HG03469 (cell line): ENCODE measurements around the gene POTEH.
"Not testable (repeated sequence)": the region's sequence is repeated elsewhere in the genome, so short reads cannot be mapped to it uniquely, and the experiment has no call there.

ENCODE experiments used
- ATAC-seq: cut with Tn5 transposase; IDR thresholded peaks from one replicate; pipeline ENCODE4 v1.9.1; 2021; ENCODE audit warnings: mild to moderate bottlenecking, moderate library complexity, moderate number of reproducible peaks; ENCODE audit not compliant: unreplicated experiment

Gene POTEH

DNA sequence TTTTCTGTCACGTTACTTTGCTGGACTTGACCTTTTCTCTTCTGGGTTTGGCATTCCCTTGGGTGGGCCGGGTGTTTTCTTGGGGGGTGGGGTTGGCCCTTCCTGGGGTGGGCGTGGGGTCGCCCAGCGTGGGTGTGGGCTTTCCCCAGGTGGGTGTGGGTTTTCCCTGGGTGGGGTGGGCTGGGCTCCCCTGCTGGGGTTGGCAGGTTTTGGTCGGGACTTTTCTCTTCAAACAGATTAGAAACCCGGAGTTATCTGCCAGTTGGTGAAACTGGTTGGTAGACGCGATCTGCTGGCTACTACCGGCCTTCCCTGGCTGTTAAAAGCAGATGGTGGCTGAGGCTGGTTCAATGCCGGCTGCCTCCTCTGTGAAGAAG is at the start of gene POTEH:
POTEH (plus strand) TSS at position 278 of the 377 bp plus-strand sequence; CDS start at position 330, 52 bp downstream.
- not testable (repeated sequence) for ATAC-seq

DNA sequence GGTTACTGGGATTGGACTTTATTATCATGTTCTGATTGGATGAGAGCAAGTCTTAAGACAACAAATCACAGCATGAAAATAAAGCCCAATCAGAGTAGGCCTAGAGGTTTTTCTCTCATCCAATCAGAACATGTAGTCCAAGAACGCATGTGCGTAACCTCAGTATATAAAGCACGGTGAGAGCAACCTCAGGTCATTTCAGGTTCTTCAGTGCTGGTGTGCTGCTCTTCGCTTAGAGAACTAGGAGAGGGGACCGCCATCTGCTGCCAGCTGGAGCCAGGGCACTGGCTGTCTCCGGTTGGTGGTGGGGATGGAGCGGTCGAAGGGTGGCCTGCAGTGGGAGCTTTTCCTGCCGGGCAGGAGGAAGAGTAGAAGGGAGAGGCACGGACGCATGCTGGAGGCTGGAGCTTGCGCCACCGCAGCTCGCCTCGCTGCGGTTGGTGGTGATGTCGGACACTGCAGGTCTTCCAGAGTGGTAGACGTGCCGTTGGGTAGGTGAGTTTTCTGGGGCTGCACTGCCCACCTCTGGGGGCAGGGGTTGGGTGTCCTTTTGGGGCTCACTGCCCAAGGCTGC is 47.5 kb upstream of the POTEH start:
- not testable (repeated sequence) for ATAC-seq

DNA sequence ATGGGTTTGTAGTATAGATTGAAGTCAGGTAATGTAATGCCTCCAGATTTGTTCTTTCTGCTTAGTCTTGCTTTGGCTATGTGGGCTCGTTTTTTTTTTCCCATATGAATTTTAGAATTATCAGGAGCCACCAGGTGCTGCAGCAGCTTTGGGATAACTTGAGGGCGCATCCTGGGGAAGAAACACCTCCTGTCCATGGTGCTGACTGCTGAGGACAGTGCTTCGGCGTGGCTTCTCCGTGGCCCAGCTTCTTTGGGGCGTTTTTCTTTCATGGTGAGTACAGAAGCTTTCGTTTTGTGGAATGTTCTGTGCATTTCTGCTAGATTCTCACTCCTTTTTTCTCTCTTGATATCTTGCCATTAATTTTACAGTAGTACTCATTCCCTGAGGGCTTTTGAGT is 37.9 kb upstream of the POTEH start:
- ATAC-seq: not testable (repeated sequence)

DNA sequence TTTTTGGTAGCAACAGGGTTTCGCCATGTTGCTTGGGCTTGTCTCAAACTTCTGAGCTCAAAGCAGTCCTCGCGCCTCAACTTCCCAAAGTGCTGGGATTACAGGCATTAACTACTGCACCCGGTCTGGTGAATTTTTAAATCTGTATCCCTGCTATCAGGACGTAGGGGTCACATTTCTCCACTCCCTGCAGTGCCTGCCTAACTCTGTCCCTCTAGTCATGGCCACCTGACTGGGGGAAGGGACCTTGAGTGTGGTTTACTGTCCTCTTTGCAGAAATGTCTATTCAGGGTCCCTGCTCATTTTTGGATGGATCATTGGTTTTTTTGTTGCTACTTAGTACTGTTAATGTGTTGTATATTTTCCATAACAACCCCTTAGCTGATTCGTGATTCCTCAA is 37.1 kb upstream of the POTEH start:
- ATAC-seq: not testable (repeated sequence)

DNA sequence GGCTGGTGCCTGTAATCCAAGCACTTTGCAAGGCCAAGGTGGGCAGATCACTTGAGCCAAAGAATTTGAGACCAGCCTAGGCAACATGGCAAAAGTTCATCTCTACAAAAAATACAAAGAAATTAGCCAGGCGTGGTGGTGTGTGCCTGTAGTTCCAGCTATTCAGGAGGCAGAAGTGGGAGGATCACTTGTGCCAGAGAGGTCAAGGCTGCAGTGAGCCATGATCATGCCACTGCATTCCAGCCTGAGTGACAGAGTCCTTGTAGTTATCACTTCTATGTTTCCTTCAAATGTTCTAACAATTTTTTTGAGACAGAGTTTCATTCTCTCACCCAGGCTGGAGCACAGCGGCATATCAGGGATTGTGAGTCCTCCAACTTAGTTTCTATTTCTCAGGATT is 36.6 kb upstream of the POTEH start:
- not testable (repeated sequence) for ATAC-seq

DNA sequence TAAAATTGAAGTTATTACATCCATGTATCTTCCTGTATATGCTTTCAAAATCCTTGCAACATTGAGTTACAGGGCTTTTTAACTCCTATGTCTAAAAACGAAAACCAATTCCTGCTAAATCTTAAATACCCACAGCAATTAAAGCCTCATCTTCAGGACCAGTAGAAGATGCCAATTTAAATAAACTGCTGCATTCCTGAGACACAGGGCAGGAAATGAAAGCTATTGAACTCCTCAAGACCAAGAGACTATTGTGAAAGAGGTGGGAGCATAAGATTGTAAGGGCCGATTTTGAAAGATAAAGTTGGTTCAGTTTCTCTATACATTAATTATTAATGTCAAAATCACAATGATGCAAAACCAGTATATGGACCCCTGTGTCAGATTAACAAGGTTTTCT is 28.7 kb upstream of the POTEH start:
- ATAC-seq: not testable (repeated sequence)

DNA sequence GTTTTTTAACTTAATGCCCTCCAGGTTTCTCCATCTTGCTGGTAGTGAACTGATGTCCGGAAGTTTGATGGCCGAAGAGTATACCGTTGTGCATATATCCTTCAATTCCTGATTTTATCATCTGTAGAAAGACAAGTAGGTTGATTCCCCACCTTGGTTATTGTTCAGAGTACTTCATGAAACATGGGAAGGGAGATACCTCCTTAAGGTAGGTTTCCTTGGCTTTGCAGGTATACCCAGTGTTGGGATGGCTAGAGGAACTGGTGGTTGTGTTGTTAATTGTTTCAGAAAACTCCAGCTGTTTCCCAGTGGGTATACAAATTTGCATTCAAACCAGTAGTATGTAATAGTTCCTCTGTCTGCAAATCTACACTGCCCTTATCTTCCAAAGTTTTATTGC is 25.1 kb upstream of the POTEH start:
- not testable (repeated sequence) for ATAC-seq

DNA sequence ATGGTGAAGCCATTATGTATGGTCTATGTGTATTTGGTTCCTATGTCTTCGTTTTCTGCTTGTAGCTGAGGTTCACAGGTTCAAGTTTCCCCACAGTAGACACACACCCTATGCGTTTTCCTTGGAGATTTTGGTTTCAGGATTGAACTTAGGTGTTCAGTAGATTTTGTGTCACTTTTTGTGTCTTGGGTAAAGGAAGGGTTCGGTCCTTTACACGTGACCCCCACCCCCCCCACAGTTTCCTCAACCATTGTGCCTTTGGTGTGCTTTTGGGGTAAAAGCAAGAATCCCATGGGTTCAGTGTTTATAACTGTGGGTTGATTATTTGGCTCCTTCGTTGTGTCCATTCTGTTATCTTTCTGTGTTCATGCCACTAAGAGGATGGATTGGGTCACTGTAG is 24.3 kb upstream of the POTEH start:
- not testable (repeated sequence) for ATAC-seq

DNA sequence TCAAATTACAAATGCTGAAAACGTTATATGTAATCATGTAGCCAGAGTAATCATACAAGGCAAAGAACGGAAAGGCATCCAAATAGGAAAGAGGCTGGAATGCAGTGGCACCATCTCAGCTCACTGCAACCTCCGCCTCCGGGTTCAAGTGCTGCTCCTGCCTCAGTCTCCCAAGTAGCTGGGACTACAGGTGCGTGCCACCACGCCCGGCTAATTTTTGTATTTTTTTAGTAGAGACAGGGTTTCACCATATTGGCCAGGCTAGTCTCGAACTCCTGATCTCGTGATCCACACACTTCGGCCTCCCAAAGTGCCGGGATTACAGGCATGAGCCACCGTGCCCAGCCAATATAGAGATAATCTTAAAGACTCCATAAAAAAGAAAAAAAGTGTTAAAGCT is 20.4 kb upstream of the POTEH start:
- not testable (repeated sequence) for ATAC-seq

DNA sequence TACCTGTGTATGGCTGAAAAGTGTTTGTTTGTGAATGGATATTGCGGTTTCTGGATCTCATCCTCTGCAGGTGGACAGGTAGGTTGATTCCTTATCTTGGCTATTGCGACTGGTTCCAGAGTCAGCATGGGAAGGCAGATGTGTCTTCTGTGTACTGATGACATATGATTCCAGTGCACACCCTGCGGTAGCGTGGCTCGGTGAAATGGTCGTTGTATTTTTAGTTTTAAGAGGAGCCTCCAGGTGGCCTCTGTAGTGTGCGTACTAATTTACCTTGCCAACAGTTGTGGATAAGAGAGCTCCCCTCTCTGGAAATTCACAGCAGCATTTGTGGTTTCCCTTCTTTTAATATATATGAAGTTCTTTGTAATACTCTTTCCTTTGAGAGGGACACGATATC is 10.1 kb upstream of the POTEH start:
- not testable (repeated sequence) for ATAC-seq

DNA sequence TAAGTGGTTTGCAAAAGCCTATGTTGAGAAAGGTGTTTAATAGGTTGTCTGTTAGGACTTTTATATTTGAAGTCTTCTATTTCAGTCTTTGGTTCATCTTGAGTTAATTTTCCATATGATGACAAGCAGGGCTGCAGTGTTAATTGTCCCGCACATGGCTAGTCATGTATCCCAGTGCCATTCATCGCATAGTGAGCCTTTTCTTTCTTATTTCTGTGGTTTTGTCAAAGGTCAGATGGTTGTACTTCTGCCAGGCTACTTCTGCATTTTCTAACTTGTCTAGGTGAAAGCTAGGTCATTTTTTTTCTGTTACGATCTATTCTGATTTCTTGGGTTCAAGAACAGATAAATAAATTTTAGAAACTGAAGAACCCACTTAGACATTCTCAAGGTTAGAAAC is 5.7 kb upstream of the POTEH start:
- not testable (repeated sequence) for ATAC-seq

DNA sequence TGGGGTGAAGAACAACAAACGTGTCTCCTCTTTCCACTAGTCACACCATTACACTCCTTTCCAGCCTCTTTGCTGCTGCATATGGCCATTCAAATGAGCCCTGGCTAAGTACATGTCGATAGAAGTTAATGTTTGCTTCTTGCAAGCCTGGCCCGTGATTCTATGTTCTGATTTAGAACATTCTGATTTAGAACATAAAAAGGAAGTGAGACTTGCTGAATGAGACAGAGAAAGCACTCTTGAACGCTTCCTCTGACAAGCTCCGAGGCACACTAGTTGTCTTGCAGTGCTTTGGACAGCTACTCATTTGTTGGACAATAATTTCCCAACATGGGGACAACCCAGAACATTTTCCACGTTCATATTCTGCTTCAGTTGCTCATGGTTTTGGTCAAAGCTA is 5.1 kb upstream of the POTEH start:
- not testable (repeated sequence) for ATAC-seq

DNA sequence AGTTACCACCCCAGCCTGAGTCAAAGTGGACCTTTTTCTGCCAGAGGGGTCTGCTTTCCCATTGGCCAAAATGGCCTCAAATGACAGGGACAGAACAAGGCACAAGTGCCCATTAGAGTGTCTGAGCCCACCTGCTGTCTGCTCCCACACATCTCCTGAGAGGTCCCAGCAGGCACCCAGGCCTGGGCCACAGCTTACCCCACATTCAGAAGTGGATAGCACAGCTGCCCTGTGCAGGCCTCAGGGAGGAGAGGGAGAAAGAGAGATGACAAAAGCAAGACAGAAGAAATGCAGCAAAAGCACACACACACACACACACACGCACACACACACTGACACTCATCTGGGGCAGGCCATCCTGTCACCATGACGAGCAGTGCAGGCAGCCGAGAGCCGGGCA is 4.2 kb upstream of the POTEH start:
- not testable (repeated sequence) for ATAC-seq

DNA sequence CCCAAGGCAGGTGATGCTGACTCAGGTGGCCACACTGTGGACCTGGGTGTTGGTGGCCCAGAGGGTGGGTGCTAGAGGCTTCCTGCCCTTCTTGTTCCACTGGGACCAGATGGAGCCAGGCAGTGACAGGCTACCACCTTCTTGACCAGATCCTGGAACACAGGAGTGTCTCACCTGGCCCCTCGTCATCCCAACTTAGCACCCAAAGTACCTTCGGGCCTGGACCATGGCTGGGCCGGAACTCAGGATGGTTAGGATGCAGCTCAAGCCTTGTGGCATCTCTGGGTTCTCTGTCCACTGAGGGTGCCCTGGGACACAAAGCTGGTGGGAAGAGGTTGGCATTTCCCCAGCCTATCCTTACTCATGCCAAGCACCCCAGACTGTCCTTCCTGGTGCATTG is 2.7 kb upstream of the POTEH start:
- ATAC-seq: not testable (repeated sequence)

DNA sequence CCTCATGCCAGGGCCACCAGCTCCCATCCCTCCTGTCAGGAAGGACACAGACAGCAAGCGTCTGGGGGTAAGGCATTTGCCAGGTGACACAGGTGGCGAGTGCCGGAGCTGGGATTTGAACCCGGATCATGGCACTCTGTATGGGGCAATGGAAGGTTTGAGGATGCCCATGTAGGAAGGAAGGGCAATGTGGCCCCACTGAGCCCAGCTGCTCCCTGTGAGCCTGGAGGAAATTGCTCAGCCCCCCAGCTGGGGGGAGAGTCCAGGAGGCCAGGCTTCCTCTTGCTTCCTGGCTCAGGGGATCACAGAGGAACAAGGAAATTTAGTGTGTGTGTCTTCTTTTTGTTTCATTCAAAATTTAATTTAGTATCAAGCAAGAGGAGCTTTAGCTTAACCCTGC is 2.1 kb upstream of the POTEH start:
- not testable (repeated sequence) for ATAC-seq

DNA sequence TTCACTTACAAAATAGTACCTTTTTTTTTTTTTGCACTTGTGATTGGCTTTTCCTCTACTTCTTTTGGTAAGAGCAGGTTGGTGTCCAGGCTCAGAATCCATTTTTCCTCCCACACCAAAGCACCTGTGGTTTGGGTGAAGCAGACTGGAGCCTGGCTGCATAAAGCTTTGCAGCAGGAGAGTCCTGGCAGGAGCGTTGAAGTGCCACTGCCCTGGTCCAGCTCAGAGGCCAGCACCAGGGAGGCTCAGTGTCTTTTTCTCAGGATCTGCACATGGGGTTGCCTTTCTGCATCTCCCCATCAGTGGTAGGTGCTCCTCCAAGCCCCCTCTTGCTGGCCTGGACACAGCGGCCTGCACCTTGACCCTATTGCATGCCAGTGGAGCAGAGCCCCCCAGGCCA is 1.7 kb upstream of the POTEH start:
- ATAC-seq: not testable (repeated sequence)

DNA sequence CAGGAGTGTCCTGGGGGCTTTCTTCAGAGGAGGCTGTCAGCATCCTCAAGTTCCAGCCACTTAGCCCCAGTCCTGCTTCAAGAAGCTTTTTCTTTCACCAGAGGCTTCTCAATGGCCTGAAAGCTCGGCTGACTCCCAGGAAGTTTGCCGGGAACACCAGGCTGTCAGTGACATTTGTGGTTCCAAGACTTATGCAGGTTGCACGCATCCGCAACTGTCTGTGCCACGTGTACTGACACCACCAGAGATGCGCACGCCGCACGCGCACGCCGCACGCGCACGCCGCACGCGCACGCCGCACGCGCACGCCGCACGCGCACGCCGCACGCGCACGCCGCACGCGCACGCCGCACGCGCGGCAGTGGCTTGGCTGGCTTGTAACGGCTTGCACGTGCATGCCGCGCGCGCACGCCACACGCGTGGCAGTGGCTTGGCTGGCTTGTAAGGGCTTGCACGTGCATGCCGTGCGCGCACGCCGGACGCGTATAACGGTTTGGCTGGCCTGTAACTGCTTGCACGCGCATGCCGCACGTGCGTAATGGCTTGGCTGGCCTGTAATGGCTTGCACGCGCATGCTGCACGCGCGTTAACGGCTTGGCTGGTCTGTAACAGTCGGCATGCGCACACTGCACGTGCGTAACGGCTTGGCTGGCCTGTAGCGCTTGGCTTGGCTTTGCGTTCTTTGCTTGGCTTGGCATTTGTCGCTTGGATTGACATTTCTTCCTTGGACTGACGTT is 646 bp upstream of the POTEH start:
- not testable (repeated sequence) for ATAC-seq

DNA sequence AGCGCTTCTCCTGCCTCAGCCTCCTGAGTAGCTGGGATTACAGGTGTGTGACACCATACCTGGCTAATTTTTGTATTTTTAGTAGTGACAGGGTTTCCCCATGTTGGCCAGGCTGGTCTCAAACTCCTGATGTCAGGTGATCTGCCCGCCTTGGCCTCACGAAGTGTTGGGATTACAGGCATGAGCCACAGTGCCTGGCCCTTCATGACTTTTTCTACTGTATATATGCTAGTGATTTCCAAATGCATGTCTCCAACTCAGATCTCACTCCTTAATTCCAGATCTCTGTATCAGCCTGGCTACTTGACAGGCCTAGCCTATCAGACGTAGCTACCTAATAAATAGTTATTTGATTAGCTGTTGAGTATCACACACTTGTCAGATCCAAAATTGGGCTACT is 23.8 kb downstream of the POTEH start:
- ATAC-seq: not testable (repeated sequence)

DNA sequence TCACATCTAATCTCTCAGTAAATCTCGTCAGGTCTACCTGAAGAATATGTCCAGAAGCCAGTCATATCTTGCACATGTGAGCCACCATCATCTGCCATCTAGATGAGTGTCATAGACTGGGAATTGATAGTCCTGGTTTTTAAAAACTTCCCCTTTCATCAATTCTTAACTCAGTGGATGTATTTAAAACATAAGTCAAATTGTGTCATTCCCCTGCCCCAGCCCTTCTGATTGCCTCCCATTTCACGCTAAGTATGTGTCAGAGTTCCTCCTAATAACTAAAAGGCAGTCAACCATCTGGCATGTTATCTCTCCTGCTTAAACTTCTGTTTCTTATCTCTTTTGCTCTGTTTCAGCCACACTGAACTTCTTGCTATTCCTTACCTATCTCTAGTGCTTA is 24.3 kb downstream of the POTEH start:
- ATAC-seq: not testable (repeated sequence)

DNA sequence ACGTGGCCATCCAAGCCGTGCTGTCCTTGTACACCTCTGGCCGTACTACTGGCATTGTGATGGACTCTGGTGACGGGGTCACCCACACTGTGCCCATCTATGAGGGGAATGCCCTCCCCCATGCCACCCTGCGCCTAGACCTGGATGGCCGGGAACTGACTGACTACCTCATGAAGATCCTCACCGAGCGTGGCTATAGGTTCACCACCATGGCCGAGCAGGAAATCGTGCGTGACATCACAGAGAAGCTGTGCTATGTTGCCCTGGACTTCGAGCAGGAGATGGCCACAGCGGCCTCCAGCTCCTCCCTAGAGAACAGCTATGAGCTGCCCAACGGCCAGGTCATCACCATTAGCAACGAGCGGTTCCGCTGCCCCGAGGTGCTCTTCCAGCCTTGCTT is 32.1 kb downstream of the POTEH start:
- not testable (repeated sequence) for ATAC-seq

DNA sequence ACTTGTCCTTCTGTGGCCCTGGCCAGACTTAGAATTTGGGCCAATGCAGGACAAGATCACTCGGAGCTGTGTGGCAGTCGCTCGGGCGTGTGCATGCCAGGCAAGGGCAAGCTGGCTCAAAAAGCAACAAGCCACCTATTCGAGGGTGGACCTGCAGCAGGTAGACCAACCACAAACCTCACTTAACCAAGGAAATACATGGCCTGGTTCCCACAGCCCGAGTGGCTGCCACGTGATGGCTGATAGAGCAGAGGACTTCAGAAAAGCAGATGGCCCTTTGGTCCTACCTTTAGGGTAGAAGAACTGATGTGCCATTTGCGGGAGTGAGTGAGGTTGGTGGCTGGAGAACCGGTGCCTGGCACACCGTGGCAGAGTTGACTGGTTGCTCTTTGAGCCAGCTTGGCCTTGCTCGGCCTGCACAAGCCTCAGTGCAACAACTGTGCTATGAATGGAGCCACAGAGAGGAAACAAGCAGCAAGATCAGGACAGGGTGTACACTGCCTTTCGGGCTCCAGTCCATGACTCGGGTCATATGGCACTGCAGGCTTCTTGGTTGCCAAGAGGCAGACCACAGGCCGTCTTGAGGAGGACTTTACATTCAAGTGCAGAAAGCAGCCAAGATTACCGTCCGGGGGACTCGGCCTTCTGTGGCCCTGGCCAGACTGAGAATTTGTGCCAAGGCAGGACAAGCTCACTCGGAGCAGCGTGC is 39.5 kb downstream of the POTEH start:
- not testable (repeated sequence) for ATAC-seq

DNA sequence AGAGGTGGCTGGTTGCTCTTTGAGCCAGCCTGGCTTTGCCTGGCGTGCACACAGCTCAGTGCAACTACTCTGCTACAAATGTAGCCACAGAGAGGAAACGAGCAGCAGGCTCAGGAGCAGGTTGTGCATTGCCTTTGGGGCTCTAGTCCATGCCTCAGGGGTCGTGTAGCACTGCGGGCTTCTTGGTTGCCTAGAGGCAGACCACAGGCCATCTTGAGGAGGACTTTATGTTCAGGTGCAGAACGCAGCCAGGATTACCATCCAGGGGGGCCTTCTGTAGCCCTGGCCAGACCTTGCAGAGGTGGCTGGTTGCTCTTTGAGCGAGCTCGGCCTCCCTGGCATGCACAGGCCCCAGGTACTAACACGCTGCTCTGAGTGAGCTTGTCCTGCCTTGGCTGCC is 41.2 kb downstream of the POTEH start:
- not testable (repeated sequence) for ATAC-seq
